ENCODE measurements around the gene MOSMO. TPM values are rescaled to one million over a fixed set of nuclear protein-coding genes. Genes with fewer than 3 reads are reported as not detected.

The MOSMO gene
- total RNA-seq, 1 donor from 2014 or later, result 16.8 TPM

GRCh38 chr16:22075043-22075757 is 67.3 kb downstream of the MOSMO start:
- H3K36me3 Mint-ChIP-seq (ENCODE audit: unreplicated experiment), result no peaks in the 10 kb centered on the region
- peaks cover 14% of the 10 kb centered on the region for H3K4me1 Mint-ChIP-seq (ENCODE audit: unreplicated experiment)
- TF ChIP-seq, protein P1, sequence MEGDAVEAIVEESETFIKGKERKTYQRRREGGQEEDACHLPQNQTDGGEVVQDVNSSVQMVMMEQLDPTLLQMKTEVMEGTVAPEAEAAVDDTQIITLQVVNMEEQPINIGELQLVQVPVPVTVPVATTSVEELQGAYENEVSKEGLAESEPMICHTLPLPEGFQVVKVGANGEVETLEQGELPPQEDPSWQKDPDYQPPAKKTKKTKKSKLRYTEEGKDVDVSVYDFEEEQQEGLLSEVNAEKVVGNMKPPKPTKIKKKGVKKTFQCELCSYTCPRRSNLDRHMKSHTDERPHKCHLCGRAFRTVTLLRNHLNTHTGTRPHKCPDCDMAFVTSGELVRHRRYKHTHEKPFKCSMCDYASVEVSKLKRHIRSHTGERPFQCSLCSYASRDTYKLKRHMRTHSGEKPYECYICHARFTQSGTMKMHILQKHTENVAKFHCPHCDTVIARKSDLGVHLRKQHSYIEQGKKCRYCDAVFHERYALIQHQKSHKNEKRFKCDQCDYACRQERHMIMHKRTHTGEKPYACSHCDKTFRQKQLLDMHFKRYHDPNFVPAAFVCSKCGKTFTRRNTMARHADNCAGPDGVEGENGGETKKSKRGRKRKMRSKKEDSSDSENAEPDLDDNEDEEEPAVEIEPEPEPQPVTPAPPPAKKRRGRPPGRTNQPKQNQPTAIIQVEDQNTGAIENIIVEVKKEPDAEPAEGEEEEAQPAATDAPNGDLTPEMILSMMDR (IDR thresholded peaks at IDR 0.05), result no peak
- H3K9me3 Mint-ChIP-seq (ENCODE audit: unreplicated experiment), result no peaks in the 10 kb centered on the region
- DNase-seq (ENCODE audit: extremely low spot score, unreplicated experiment), result no peak
- no peaks in the 10 kb centered on the region for H3K27me3 Mint-ChIP-seq (ENCODE audit: unreplicated experiment)
- no peak overlapping the region for H3K4me3 Mint-ChIP-seq (ENCODE audit: unreplicated experiment)
- no peak overlapping the region for H3K27ac Mint-ChIP-seq (ENCODE audit: unreplicated experiment)

DNA sequence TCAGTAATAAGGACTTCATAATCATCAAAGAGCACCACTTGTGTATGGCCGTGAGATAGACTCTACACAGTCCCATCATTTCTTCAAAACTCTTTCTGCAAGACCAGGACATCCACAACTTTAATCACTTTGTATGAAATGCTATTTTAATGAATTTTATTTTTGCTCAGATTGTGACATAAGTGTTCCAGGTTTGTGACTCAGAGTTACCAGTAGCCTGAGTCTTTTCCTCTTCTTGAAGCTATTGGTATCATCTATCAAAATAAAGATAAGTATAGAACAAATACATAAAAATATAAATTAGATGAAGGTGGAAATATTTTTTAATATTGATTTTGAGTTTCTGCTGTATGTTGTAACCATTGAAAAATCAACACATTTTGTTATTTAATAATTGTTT is 67.9 kb downstream of the MOSMO start:
- peaks cover 14% of the 10 kb centered on the region for H3K4me1 Mint-ChIP-seq (ENCODE audit: unreplicated experiment)
- peaks cover 2% of the 10 kb centered on the region for H3K36me3 Mint-ChIP-seq (ENCODE audit: unreplicated experiment)
- DNase-seq (ENCODE audit: extremely low spot score, unreplicated experiment), result no peak
- H3K27me3 Mint-ChIP-seq (ENCODE audit: unreplicated experiment), result no peaks in the 10 kb centered on the region
- no peak overlapping the region for H3K4me3 Mint-ChIP-seq (ENCODE audit: unreplicated experiment)
- TF ChIP-seq, protein P1 (IDR thresholded peaks at IDR 0.05), result no peak
- no peaks in the 10 kb centered on the region for H3K9me3 Mint-ChIP-seq (ENCODE audit: unreplicated experiment)
- no peak overlapping the region for H3K27ac Mint-ChIP-seq (ENCODE audit: unreplicated experiment)

DNA sequence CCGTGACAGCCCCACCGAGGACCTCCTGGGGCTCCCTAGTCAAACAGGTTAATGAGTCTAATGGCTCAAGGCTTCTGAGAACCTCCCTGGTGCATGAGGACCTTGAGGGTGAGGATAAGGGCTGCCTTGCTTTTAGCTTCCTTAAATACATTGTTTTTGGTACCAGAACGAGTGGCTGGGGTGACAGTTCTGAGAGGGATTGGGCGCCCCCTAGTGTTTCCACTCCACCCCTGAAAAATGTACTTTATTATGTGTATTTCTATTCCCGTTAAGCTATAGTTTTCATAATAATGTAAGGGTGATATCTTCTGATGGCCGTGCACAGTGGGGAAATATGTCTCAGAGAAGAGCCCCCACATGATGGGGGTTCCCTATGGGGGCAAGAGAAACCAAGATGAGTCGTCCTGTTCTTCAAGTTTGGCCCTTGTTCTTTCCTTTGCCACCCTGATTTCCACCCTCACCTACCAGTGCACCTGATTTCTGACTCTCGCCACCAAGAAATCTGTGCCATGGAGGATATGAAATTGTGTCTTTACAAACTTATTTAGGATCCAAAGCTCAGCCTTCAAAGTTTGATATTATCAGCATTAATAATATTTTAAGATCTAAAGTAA is 69.9 kb downstream of the MOSMO start:
- Mint-ChIP-seq H3K9me3 (ENCODE audit: unreplicated experiment) (no peaks in the 10 kb centered on the region), H3K27me3 (ENCODE audit: unreplicated experiment) (no peaks in the 10 kb centered on the region), H3K27ac (ENCODE audit: unreplicated experiment) (no peak overlapping the region), H3K4me1 (ENCODE audit: unreplicated experiment) (peaks cover 14% of the 10 kb centered on the region), H3K36me3 (ENCODE audit: unreplicated experiment) (peaks cover 2% of the 10 kb centered on the region), H3K4me3 (ENCODE audit: unreplicated experiment) (no peak overlapping the region)
- TF ChIP-seq, protein P1 (IDR thresholded peaks at IDR 0.05), result peak; percentile 90
- DNase-seq (ENCODE audit: extremely low spot score, unreplicated experiment), result no peak

DNA sequence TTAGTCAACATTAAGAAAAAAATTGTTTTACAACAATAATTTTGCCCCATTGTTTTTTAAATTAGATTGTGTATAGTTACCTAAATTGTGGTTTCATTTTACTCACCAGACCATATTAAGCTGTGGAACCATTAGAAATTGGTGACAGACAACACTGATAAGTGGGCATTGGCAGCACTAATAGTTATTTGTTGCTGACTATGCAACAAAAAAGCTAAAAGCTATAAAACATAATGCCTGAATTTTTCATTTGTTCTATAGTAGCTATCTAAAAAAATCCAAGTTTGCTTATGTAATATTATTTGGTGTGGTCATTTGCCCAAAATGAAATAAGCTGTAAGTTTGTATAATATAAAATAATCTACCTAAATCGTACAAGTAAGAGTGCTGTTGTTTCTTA is 70.7 kb downstream of the MOSMO start:
- H3K36me3 Mint-ChIP-seq (ENCODE audit: unreplicated experiment), result peaks cover 2% of the 10 kb centered on the region
- H3K4me1 Mint-ChIP-seq (ENCODE audit: unreplicated experiment), result peaks cover 13% of the 10 kb centered on the region

DNA sequence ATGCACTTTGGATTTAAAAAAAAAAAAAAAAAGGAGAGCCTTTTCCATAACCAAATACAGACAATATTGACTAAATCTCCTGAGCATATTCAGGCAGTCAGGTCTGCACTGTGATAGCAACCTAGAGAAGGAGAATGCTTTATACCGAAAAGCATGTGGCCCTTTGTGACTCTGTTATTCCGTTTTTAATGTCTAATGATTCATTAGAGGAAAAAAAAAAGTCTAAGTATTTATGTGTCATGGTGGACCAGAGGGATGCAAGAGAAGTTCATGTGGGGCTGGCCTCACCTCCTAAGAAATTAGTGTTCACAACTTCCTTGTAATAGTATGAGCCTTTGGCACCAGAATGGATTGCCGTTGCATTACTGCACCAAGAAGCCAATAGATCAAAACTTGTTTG is 73.1 kb downstream of the MOSMO start:
- no peak overlapping the region for H3K4me3 Mint-ChIP-seq (ENCODE audit: unreplicated experiment)
- no peaks in the 10 kb centered on the region for H3K27me3 Mint-ChIP-seq (ENCODE audit: unreplicated experiment)
- DNase-seq (ENCODE audit: extremely low spot score, unreplicated experiment), result no peak
- TF ChIP-seq, protein P1 (IDR thresholded peaks at IDR 0.05), result no peak
- peaks cover 9% of the 10 kb centered on the region for H3K36me3 Mint-ChIP-seq (ENCODE audit: unreplicated experiment)
- H3K27ac Mint-ChIP-seq (ENCODE audit: unreplicated experiment), result no peak overlapping the region
- peaks cover 7% of the 10 kb centered on the region for H3K4me1 Mint-ChIP-seq (ENCODE audit: unreplicated experiment)
- no peaks in the 10 kb centered on the region for H3K9me3 Mint-ChIP-seq (ENCODE audit: unreplicated experiment)

More for the DNA sequence above, 70.7 kb downstream of the MOSMO start:
- H3K4me3 Mint-ChIP-seq (ENCODE audit: unreplicated experiment), result no peak overlapping the region
- H3K9me3 Mint-ChIP-seq (ENCODE audit: unreplicated experiment), result no peaks in the 10 kb centered on the region
- no peak overlapping the region for H3K27ac Mint-ChIP-seq (ENCODE audit: unreplicated experiment)
- TF ChIP-seq, protein P1 (IDR thresholded peaks at IDR 0.05), result no peak
- no peaks in the 10 kb centered on the region for H3K27me3 Mint-ChIP-seq (ENCODE audit: unreplicated experiment)
- no peak for DNase-seq (ENCODE audit: extremely low spot score, unreplicated experiment)

Data from osteocyte (in vitro differentiated cells).